Measurements from ENCODE around the gene FAM3A.

GRCh38 chrX:154539077-154539476 lies 23.0 kb upstream of the FAM3A start:
- no peak for TF ChIP-seq ZBTB21 (CRISPR knock-in tag; IDR thresholded peaks at IDR 0.05; ENCODE audit: borderline replicate concordance)
- TF ChIP-seq, protein P1, sequence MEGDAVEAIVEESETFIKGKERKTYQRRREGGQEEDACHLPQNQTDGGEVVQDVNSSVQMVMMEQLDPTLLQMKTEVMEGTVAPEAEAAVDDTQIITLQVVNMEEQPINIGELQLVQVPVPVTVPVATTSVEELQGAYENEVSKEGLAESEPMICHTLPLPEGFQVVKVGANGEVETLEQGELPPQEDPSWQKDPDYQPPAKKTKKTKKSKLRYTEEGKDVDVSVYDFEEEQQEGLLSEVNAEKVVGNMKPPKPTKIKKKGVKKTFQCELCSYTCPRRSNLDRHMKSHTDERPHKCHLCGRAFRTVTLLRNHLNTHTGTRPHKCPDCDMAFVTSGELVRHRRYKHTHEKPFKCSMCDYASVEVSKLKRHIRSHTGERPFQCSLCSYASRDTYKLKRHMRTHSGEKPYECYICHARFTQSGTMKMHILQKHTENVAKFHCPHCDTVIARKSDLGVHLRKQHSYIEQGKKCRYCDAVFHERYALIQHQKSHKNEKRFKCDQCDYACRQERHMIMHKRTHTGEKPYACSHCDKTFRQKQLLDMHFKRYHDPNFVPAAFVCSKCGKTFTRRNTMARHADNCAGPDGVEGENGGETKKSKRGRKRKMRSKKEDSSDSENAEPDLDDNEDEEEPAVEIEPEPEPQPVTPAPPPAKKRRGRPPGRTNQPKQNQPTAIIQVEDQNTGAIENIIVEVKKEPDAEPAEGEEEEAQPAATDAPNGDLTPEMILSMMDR (IDR thresholded peaks at IDR 0.05) = no peak
- TF ChIP-seq TEAD4 (CRISPR knock-in tag; IDR thresholded peaks at IDR 0.05) = no peak
- TF ChIP-seq MXD4 (CRISPR knock-in tag; IDR thresholded peaks at IDR 0.05; ENCODE audit: borderline replicate concordance) = no peak
- TF ChIP-seq ETV6 (CRISPR knock-in tag; IDR thresholded peaks at IDR 0.05) = no peak
- TF ChIP-seq, protein P2, sequence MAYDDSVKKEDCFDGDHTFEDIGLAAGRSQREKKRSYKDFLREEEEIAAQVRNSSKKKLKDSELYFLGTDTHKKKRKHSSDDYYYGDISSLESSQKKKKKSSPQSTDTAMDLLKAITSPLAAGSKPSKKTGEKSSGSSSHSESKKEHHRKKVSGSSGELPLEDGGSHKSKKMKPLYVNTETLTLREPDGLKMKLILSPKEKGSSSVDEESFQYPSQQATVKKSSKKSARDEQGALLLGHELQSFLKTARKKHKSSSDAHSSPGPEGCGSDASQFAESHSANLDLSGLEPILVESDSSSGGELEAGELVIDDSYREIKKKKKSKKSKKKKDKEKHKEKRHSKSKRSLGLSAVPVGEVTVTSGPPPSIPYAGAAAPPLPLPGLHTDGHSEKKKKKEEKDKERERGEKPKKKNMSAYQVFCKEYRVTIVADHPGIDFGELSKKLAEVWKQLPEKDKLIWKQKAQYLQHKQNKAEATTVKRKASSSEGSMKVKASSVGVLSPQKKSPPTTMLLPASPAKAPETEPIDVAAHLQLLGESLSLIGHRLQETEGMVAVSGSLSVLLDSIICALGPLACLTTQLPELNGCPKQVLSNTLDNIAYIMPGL (CRISPR knock-in tag; IDR thresholded peaks at IDR 0.05) = no peak
- no peak for TF ChIP-seq ATF1 (CRISPR knock-in tag; IDR thresholded peaks at IDR 0.05)
- TF ChIP-seq KAT7 (CRISPR knock-in tag; IDR thresholded peaks at IDR 0.05; ENCODE audit: borderline replicate concordance) = no peak
- no peak for TF ChIP-seq ESRRA (CRISPR knock-in tag; IDR thresholded peaks at IDR 0.05; ENCODE audit: borderline replicate concordance)
- TF ChIP-seq, protein P3, sequence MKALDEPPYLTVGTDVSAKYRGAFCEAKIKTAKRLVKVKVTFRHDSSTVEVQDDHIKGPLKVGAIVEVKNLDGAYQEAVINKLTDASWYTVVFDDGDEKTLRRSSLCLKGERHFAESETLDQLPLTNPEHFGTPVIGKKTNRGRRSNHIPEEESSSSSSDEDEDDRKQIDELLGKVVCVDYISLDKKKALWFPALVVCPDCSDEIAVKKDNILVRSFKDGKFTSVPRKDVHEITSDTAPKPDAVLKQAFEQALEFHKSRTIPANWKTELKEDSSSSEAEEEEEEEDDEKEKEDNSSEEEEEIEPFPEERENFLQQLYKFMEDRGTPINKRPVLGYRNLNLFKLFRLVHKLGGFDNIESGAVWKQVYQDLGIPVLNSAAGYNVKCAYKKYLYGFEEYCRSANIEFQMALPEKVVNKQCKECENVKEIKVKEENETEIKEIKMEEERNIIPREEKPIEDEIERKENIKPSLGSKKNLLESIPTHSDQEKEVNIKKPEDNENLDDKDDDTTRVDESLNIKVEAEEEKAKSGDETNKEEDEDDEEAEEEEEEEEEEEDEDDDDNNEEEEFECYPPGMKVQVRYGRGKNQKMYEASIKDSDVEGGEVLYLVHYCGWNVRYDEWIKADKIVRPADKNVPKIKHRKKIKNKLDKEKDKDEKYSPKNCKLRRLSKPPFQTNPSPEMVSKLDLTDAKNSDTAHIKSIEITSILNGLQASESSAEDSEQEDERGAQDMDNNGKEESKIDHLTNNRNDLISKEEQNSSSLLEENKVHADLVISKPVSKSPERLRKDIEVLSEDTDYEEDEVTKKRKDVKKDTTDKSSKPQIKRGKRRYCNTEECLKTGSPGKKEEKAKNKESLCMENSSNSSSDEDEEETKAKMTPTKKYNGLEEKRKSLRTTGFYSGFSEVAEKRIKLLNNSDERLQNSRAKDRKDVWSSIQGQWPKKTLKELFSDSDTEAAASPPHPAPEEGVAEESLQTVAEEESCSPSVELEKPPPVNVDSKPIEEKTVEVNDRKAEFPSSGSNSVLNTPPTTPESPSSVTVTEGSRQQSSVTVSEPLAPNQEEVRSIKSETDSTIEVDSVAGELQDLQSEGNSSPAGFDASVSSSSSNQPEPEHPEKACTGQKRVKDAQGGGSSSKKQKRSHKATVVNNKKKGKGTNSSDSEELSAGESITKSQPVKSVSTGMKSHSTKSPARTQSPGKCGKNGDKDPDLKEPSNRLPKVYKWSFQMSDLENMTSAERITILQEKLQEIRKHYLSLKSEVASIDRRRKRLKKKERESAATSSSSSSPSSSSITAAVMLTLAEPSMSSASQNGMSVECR (CRISPR knock-in tag; IDR thresholded peaks at IDR 0.05; ENCODE audit: borderline replicate concordance) = no peak
- TF ChIP-seq, protein P4, sequence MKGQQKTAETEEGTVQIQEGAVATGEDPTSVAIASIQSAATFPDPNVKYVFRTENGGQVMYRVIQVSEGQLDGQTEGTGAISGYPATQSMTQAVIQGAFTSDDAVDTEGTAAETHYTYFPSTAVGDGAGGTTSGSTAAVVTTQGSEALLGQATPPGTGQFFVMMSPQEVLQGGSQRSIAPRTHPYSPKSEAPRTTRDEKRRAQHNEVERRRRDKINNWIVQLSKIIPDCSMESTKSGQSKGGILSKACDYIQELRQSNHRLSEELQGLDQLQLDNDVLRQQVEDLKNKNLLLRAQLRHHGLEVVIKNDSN (CRISPR knock-in tag; IDR thresholded peaks at IDR 0.05) = no peak
- TF ChIP-seq JUN (CRISPR knock-in tag; IDR thresholded peaks at IDR 0.05) = no peak
